Stomach (tissue), 9 donors: ENCODE measurements around the gene MLLT10. TPM values are rescaled to one million over a fixed set of nuclear protein-coding genes. Genes with fewer than 3 reads are reported as not detected.

Experiments
- DNase-seq, 2 donors: peaks; one replicate each; pipeline versions ENCODE4 v3.0.0 to v3.0.0-alpha.2; 2013 to 2019
- H3K27ac ChIP-seq, 5 donors: fragments of 200-600 bp in 4 of 5; sonication (generic) in 4 of 5; one replicate each; pipeline ENCODE4 v1.5.1; 2013 to 2019; ENCODE audit warnings: mild to moderate bottlenecking in 1 of 5, moderate library complexity in 1 of 5
- H3K27me3 ChIP-seq, 3 donors: fragments of 200-600 bp; sonication (generic); one replicate each; pipeline ENCODE4 v1.5.1; 2017 to 2019; ENCODE audit warnings: mixed run types in 1 of 3
- H3K36me3 ChIP-seq, 4 donors: fragments of 200-600 bp; sonication (generic); 1 replicate in 3 of 4; 2 replicates in 1 of 4; pipeline ENCODE4 v1.5.1; 2016 to 2019
- H3K4me1 ChIP-seq, 4 donors: fragments of 200-600 bp; sonication (generic); one replicate each; pipeline ENCODE4 v1.5.1; 2016 to 2019
- H3K4me3 ChIP-seq, 4 donors: fragments of 200-600 bp; sonication (generic) in 3 of 4; one replicate each; pipeline ENCODE4 v1.5.1; 2016 to 2019; ENCODE audit warnings: mild to moderate bottlenecking in 1 of 4
- H3K9me3 ChIP-seq, 4 donors: fragments of 200-600 bp; sonication (generic); one replicate each; pipeline ENCODE4 v1.5.1; 2016 to 2019
- EP300 ChIP-seq: sonication (generic); formaldehyde crosslinking; IDR thresholded peaks from one replicate; pipeline ENCODE4 v1.6.1; 2017; ENCODE audit warnings: antibody characterized with exemption
- POLR2A ChIP-seq, 4 donors: fragments of 450-650 bp; IDR thresholded peaks; one replicate each; pipeline ENCODE4 v1.6.1; 2016; ENCODE audit warnings: antibody characterized with exemption in 4 of 4, control low read depth in 2 of 4, mild to moderate bottlenecking in 1 of 4, moderate library complexity in 1 of 4
- POLR2AphosphoS5 ChIP-seq, 3 donors: sonication (generic); formaldehyde crosslinking; IDR thresholded peaks; one replicate each; pipeline ENCODE4 v1.6.1; 2016; ENCODE audit warnings: antibody characterized with exemption in 3 of 3
- WGBS, 5 donors: extraction: QIAGEN DNeasy Blood & Tissue Kit in 3 of 5; methylation state at CpG; one replicate each; pipeline versions ENCODE4 v1.1.5 to v1.1.7; 2013 to 2018; 5-methylcytosine and 5-hydroxymethylcytosine counted together
- intact Hi-C: fragments of 100-400 bp; cut with DNase I; formaldehyde crosslinking; loops from one replicate; pipeline ENCODE4 v1.15.1; 2023; ENCODE audit warnings: low total_unique reads
- polyA plus RNA-seq, 3 donors: library from polyadenylated mRNA; stranded (reverse); fragments of 200-250 nt; gene quantifications; one replicate each; pipeline ENCODE4 v1.2.3, GENCODE V29; 2013
- total RNA-seq, 5 donors: library from RNA; depleted of rRNA; stranded (reverse); fragments of >200 nt; gene quantifications; one replicate each; pipeline versions ENCODE4 v1.1.0 to v1.2.3, GENCODE V29; 2014 to 2016
- TF ChIP-seq, protein P1 (sequence below), 7 experiments: fragments of 450-650 bp in 4 of 7; fragments of 200-600 bp in 3 of 7; sonication (generic) in 3 of 7; IDR thresholded peaks; one replicate each; pipeline ENCODE4 v1.5.1; 2016 to 2019; ENCODE audit warnings: antibody characterized with exemption in 7 of 7, control low read depth in 2 of 7, mild to moderate bottlenecking in 1 of 7
- donor health status: healthy with polysubstance abuse.
- donor health status: Bipolar disorder and iron deficiency.
- donor health status: healthy.

Gene MLLT10
- total and polyA plus RNA-seq, 8 donors: 12.8 to 76.9 (median 23.8) TPM

DNA sequence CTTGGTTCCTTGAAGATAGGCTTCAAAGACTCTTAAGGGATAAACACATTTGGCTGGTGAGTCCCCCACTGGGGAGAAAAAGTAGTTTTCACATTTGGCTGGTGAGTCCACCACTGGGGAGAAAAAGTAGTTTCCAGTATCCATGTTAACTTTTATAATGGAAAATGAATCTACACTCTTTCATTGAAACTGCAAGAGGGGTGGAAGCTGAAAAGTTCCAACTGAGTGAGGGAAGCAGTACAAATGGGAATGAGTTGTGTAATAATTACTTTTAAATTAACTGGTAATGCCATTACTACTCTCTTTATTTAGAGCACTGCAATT is 153.9 kb downstream of the MLLT10 start:
- no peak for DNase-seq
- no peak overlapping the region for H3K4me3 ChIP-seq
- TF ChIP-seq POLR2AphosphoS5 (IDR thresholded peaks at IDR 0.05) (no peak), EP300 (no peak), POLR2A (IDR thresholded peaks at IDR 0.05) (no peak)
- TF ChIP-seq, protein P1, sequence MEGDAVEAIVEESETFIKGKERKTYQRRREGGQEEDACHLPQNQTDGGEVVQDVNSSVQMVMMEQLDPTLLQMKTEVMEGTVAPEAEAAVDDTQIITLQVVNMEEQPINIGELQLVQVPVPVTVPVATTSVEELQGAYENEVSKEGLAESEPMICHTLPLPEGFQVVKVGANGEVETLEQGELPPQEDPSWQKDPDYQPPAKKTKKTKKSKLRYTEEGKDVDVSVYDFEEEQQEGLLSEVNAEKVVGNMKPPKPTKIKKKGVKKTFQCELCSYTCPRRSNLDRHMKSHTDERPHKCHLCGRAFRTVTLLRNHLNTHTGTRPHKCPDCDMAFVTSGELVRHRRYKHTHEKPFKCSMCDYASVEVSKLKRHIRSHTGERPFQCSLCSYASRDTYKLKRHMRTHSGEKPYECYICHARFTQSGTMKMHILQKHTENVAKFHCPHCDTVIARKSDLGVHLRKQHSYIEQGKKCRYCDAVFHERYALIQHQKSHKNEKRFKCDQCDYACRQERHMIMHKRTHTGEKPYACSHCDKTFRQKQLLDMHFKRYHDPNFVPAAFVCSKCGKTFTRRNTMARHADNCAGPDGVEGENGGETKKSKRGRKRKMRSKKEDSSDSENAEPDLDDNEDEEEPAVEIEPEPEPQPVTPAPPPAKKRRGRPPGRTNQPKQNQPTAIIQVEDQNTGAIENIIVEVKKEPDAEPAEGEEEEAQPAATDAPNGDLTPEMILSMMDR (IDR thresholded peaks at IDR 0.05): no peak
- H3K9me3 ChIP-seq: no peaks in the 10 kb centered on the region
- no peaks in the 10 kb centered on the region for H3K4me1 ChIP-seq
- no peak overlapping the region for H3K27ac ChIP-seq
- H3K36me3 ChIP-seq: peaks cover 0 to 23% (median 13%) of the 10 kb centered on the region in 4 donors
- no peaks in the 10 kb centered on the region for H3K27me3 ChIP-seq
- intact Hi-C loops: no loop called here

DNA sequence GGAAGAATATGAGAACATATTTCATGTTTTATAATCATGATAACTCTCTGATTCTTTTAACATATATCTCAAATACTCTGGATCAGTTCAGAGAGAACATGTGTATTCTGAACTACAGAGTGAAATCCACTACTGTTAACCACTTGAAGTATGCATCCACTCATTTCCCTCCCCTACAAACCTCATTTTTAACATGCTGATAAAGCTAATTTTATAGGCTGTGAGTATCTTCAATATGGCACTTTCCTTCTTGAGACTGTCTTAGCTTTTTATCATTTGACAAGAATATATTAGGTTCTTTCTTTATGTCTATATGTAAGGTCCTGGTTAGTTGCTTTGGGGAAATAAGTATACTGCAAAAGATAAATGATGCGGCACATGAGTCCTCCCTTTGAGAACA is 154.8 kb downstream of the MLLT10 start:
- Histone ChIP-seq H3K36me3 (peaks cover 0 to 23% (median 9%) of the 10 kb centered on the region in 4 donors), H3K9me3 (no peaks in the 10 kb centered on the region)

DNA sequence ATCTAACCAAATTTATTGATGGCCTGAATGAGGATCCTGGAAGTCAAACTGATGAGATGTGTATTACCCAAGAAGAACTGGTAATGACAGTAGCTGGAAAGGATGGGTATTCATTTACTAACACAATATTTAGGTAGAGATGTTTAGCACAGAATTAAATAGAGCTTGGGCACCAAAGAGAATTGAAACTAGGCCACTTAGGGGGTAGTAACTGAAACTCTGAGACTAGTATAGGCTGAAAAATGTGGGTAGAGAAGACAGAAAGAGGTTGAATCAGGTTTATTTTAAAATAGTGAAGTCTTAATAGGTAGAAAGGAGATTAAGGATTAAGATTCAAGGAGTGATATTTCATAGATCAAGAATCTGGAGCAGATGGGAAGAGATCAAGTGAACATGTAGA is 155.8 kb downstream of the MLLT10 start:
- Histone ChIP-seq H3K4me1 (peaks cover 0 to 9% (median 0%) of the 10 kb centered on the region in 4 donors), H3K27me3 (no peaks in the 10 kb centered on the region), H3K9me3 (no peaks in the 10 kb centered on the region), H3K27ac (no peak overlapping the region), H3K4me3 (no peak overlapping the region), H3K36me3 (peaks cover 0 to 23% (median 8%) of the 10 kb centered on the region in 4 donors)
- DNase-seq: no peak
- no peak for TF ChIP-seq POLR2AphosphoS5 (IDR thresholded peaks at IDR 0.05)
- no peak for TF ChIP-seq POLR2A (IDR thresholded peaks at IDR 0.05)
- TF ChIP-seq, protein P1 (IDR thresholded peaks at IDR 0.05): no peak
- TF ChIP-seq EP300: no peak
- intact Hi-C loops: no loop called here

More for the DNA sequence above, 154.8 kb downstream of the MLLT10 start:
- Histone ChIP-seq H3K4me3 (no peak overlapping the region), H3K27me3 (no peaks in the 10 kb centered on the region), H3K4me1 (no peaks in the 10 kb centered on the region), H3K27ac (no peak overlapping the region)
- no peak for TF ChIP-seq EP300
- TF ChIP-seq POLR2AphosphoS5 (IDR thresholded peaks at IDR 0.05): no peak
- TF ChIP-seq POLR2A (IDR thresholded peaks at IDR 0.05): no peak
- TF ChIP-seq, protein P1 (IDR thresholded peaks at IDR 0.05): no peak
- no peak for DNase-seq
- intact Hi-C loops: no loop called here
- 97 to 100% (median 100%) methylated on average over 1 of the region's 1 CpG for whole genome bisulfite sequencing, 5 donors

DNA sequence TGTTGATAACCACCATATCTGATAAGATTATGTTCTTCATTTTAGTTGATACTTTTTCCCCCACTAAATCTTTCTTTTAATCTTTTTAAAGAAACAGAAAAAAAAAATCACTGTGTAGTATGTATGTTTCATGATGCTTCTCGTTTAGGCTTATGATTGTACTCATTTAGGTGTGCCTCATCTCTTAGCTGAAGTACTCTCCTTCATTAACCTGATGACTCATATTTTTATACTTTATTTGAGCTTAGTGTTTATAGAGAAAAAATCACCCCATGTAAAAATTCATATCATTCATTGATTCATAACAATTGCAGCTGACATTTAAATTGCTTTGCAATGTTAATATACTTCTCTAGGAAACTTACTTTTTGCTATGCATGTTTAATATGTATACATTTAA is 158.9 kb downstream of the MLLT10 start:
- Histone ChIP-seq H3K27ac (no peak overlapping the region), H3K4me1 (peaks cover 0 to 20% (median 4%) of the 10 kb centered on the region in 4 donors), H3K27me3 (no peaks in the 10 kb centered on the region), H3K4me3 (no peak overlapping the region), H3K36me3 (peaks cover 0 to 16% (median 8%) of the 10 kb centered on the region in 4 donors), H3K9me3 (no peaks in the 10 kb centered on the region)
- TF ChIP-seq POLR2AphosphoS5 (IDR thresholded peaks at IDR 0.05) (no peak), POLR2A (IDR thresholded peaks at IDR 0.05) (no peak)
- 57 to 81% (median 68%) methylated on average over 1 of the region's 1 CpG for WGBS, 5 donors
- intact Hi-C loops: no loop called here
- no peak for DNase-seq

DNA sequence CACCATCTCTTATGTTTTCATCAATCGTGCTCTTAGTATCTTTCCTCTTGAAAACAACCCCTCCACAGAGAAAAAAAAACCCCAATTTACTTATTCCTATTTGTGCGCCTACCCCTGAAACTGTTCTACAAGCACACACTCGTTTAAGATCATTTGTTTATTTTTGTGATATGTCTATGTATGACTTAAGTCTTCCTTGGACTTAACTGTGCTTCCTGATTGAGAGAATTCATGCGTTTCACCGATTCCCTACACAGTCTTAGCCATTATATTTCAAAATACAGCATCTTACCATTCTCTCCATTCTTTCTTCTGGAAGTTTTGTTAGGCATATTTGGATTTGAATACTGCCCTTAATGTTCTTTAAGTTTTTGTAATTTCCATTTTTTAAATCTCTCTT is 159.4 kb downstream of the MLLT10 start:
- no peak for DNase-seq
- no peak overlapping the region for H3K4me3 ChIP-seq
- H3K27me3 ChIP-seq: no peaks in the 10 kb centered on the region
- no peak overlapping the region for H3K27ac ChIP-seq
- H3K36me3 ChIP-seq: peaks cover 0 to 14% (median 6%) of the 10 kb centered on the region in 4 donors
- H3K9me3 ChIP-seq: no peaks in the 10 kb centered on the region
- H3K4me1 ChIP-seq: peaks cover 0 to 20% (median 4%) of the 10 kb centered on the region in 4 donors
- intact Hi-C loops: no loop called here
- 71 to 77% (median 74%) methylated on average over 5 of the region's 5 CpGs for WGBS, 5 donors
- TF ChIP-seq EP300 (no peak), POLR2A (IDR thresholded peaks at IDR 0.05) (no peak), POLR2AphosphoS5 (IDR thresholded peaks at IDR 0.05) (no peak)
- TF ChIP-seq, protein P1 (IDR thresholded peaks at IDR 0.05): no peak
